Islet precursor cell (in vitro differentiated cells): Measurements from ENCODE around the gene NRXN3.

Source experiments
- DNase-seq: peaks from one replicate; pipeline ENCODE4 v3.0.0-alpha.2; 2018

NRXN3 gene

DNA sequence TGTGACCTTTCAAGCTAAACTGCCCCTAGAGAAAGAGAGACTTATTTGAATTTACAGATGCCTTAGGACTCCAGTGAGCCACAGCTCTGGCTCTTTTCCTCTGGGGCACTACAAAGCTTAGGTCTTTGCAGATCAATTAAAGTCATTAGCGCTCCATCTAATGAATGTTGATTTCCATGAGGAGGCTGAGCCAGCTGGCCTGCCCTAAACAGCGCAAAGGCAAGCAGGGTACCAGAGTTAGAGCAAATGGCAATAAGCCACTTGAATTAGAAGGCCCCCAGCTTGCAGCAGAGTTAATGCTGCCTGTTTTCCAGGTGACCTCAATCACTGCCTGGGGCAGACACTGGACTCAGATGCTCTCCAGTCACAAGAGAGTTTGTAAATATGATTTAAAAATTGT, 1345.8 kb downstream of the NRXN3 start:
- peak; percentile 60 for DNase-seq

DNA sequence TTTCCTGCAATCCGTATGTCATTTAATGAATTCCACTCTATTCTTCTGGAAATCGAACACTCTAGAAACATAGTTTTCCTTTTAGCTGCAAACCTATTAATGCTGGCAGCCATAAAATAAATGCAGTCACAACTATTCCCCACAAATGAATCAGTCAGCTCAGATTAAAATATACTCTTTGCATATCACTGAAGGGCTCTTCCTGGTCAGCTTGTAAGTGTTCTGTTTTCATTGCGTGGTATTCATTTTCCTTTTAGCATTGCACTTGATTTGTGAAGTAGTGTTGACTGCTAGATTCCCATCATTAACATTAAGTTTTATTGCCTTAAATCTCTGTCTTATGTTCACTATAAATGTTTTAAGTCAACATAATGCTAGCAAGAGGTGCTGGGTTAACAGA, 1355.2 kb downstream of the NRXN3 start:
- no peak for DNase-seq

DNA sequence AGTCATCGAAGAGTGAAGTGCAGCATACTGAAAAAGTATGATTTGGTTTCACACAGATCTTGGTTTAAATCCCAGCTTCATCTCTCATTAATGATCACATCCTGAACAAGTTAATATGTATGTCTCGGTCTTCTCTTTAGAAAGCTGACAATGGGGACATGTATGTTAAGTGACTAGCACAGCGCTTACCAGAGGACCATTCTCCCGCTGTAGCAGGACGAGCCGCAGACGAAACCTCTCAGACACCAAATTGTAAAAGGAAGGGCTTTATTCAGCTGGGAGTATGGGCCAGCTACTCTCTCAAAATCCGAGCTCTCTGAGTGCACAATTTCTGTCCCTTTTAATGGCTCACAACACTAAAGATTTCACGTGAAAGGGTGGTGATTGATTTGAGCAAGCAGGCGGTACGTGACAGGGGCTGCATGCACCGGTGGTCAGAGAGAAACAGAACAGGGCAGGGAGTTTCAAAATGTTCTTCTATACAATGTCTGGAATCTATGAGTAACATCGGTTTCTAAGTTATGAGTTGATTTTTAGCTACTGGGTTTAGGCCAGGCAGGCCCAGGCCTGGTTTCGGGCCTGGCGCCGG, 1358.7 kb downstream of the NRXN3 start:
- no peak for DNase-seq

DNA sequence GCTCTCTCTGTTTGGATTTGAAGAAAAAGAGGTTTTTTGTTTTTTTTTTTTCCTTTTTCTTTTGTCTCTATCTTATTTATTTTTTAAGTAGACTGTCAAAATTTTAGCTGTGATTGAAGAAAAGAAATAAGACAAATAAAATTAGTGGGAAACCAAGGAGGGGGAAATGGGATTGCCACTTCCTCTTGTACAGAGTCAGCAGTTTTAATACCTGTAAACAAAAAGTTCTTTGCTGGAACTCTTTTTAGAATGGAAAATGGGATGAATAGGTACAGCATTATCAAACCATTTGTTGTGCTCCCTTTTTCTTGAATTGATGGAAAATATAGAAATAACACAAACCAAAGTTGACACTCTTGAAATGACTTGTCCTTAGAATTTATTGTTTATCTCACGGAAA, 1360.4 kb downstream of the NRXN3 start:
- no peak for DNase-seq

DNA sequence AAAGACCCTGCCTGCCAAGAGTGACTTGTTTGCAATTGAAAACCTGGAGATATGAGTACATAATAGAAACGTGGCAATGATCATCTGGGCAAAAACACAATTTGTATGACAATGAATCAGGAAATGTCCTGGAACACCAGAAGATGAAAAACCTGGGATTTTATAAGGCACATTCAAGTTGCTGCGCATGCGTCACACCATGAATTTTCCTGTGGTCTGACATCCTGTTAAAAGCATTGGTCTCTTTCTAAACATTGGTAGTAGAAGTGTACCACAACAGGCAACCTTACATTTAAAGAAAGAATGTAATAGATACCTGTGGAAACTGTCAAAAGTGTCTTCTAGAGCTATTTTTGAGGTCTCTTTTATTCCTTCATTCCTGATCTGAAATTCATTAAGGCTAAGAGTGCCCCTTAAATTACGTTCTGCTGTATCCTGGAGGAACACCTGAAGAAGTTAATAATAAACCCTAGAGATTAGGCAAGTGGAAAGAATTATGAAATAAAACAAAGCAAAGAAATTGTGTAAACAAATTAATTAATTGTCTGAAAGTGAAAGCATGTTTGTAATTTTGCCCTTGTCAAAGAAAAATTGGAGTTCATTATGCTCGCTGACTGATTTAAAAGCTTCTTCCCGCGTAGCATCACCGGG, 1364.7 kb downstream of the NRXN3 start:
- no peak for DNase-seq

DNA sequence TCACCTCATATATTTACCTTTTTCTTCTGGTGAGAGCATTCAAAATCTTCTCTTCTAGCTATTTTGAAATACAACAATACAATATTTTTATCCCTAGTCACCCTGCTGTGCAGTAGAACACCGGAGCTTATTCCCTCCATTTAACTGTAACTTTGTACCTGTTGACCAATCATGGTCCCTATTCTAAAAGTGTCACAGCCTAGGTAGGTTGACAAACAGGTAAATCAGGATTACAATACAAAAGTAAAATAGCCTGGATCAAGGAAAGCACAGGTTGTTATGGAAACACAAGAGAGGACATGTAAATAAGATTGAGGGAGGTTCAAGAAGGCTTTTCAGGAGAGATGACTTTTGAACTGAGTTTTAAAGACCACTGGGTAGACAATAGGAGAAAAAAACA, 1370.2 kb downstream of the NRXN3 start:
- no peak for DNase-seq

DNA sequence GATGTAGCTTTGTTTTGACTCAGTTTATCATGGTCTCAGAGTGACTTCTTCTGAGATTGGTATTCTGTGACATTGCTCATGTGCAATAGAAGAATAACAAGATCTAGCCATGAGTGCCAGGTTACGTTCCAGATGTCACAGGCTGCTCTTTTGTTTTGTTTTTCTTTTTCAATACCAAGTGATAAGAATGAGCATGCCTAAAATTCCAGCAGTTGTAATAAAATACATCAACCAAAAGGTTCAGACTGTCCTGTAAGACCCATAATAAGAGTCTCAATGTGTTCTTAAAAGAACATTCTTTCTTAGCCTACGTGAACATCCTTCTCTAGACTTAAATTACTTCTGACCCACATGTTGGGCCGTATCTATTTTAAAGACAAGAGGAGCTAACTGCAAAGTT, 1371.9 kb downstream of the NRXN3 start:
- DNase-seq = no peak

DNA sequence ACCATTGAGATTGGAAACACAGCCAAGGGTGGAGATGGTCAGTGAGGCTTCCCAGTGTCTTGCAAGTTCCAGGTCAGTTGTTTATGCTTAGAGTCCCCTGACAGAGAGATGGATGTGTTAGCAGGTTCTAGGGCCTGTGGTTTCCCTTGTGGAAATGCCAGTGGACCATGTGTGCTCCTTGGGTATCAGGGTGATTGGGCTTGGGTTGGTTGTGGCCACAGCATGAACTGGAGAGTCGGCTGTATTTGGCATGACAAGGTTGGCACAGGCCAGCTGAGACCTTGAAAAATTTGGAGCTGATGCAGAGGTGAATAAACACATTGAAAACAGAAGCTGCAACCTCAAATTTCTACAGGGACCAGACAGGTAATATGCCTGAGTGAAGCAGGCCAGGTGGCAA, 1373.2 kb downstream of the NRXN3 start:
- DNase-seq = no peak

DNA sequence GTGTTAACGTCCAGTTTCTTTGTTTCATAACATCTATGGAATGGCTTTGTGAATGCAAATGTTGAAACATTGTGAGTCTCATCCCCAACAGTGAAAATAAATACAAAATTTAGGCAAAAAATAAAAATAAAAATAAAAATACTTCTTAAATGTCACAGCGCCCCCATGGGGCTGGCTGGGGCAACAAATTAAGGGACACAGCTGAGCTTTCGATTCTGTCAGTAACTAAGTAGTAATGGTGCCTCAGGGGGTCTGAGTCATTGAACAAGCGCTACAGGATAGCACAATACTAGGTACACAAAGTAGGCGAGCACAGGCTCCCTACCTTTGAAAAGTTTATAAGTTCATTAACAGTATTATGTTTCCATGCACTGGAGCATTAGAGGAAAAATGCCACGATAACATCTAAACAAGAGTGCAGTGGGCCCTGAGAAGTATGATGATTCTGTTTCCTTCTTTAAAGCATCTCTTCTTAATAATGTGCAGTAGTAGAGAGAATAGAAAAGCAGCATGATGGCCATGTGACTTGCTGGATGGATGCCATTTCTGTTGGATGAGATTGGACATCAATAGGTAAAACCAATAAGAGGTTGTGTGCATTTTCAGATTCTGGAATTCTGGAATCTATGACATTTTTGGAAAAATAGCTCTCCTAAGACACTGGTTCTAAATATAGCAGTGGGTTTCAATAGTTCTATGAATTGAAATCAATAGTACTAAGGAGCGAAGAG, 1374.0 kb downstream of the NRXN3 start:
- peak; percentile 72 for DNase-seq

DNA sequence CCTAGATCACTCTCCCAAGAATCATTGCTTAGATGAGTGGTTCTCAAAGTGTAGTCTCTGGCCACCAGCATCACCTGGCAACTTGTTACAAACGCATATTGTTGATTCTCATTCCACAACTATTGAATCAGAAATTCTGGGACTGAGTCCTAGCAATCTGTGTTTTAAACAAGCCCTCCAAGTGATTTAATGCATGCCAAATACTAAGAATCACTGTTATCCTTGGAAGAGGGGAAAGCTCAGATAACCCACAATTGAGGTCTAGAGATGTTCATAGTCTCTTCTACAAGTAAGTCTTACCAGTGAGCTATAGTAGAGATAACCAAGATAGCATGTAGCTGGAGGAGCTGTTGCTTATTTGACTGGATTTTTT, 1374.5 kb downstream of the NRXN3 start:
- no peak for DNase-seq

DNA sequence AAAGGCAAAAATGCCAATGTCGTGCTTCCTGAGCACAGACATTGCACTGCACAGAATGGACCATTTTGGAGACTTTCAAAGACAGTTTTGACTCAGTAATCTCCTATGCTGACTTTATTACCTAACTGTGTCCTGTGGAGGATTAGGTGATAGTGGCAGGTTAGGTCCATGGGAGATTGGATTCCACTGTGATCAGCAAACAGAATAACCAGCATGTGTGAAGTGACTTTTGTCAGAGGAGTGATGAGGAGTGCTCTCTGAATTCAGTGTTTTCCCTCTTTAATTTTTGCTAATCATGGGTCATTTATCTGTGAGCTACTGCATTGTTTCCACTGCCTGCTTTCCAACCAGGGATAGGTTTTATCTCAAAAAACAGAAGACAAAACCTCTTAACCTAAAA, 1378.7 kb downstream of the NRXN3 start:
- DNase-seq = no peak

DNA sequence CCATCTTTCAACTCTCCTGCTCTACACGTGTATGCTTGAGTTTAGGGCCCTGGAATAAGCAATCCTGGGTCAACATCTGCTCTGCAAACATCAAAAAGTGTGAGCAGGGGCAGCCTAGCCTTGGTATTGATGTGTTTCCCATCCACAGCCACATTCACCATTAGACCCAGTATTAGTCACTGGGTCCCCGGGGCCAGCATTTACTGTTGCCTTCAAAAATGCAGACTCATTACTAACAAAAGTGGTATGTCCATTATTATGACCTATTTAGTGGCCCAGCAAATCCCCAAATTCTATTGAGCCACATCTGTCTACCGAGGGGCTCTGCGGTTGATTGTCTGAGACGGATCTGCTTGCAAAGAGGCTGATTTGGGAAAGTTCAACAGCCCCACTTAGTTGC, 1379.3 kb downstream of the NRXN3 start:
- peak; percentile 84 for DNase-seq

DNA sequence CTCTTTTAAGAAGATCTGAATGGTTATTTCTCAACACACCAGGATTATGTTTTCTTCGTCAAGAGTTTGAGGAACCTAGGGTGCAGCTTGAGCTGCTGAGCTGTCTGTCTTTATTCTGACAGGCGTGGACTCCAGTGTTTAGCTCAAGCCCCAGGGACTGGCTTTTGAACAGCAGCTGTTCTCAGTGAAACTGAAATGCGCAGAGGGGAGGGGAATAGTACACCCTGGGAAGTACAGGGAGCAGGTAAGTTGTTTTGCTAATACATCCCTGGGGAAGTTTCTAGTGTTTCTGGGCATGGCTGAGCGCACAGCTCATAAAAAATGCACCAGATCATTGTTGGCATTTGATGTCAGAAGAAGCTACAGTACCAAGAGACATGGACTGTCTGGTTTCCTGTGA, 1381.3 kb downstream of the NRXN3 start:
- DNase-seq = peak; percentile 78

DNA sequence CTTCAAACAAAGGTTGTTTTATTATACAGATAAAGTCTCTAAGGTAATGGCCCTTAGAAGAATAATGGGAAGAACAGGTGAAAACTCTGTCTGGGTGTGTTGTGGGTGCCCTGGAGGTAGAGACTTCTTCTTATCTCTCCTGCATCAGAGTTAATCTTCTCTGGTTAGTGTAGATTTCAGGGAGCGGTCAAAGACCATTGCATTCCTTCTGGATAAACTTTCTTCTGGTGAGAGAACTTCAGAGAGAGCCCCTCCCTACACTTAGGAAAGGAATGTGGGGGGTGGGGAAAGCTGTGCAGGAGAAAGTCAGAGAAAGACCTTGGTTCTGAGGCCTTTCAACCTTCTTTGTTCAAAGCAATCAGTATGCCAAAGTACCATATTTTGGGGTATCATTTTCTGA, 1382.6 kb downstream of the NRXN3 start:
- DNase-seq = peak; percentile 91

DNA sequence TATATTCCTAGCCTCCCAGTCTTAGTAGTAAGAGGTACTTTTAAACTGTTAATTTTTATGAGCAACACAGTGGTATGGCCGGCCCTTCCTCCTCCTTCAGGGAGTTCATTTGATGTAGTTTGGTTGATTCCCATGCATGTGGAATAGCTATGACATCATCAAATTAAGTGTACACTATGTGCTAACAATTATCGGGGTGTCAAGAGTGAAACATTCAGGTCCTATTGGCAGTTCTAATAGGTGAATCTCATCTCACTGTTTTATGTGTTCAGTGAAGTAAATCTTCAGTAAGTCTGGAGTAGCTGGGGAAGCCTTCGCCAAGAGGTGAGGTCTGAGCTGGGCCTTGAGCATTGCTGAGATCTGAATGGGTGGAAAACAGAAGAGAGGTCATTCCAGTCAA, 1384.6 kb downstream of the NRXN3 start:
- no peak for DNase-seq

DNA sequence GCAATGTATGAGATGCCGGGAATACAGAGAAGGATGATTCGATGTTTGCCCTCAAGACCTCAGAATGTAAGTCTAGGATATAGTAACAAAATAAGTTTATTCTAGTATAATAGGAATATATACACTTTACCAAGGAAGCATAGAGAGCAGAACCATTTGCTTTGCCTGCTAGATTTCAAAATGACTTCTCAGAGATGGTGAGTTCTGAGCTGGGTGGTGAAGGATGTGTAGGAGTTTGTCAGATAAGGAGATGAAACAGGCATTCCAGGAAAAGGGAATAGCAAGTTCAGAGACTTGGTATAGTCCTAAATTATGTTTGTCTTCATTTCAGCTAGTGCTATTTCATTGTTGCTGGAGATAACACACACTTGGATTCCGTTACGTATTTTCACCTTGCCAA, 1385.3 kb downstream of the NRXN3 start:
- no peak for DNase-seq

DNA sequence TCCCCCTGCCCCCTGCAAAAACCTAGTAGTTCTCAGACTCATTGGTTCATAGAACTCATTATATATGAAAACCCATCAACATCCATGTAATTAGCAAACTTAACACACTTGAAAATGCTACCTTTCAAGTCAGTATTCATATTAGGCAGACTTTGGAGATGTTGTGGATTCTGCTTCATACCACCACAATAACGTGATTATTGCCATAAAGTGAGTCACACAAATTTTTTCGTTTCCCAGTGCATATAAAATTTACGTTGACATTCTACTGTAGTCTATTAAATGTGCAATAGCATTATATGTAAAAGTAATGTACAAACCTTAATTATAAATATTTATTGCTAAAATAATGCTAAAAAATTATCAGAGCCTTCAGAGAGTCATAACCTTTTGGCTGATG, 1387.1 kb downstream of the NRXN3 start:
- no peak for DNase-seq

DNA sequence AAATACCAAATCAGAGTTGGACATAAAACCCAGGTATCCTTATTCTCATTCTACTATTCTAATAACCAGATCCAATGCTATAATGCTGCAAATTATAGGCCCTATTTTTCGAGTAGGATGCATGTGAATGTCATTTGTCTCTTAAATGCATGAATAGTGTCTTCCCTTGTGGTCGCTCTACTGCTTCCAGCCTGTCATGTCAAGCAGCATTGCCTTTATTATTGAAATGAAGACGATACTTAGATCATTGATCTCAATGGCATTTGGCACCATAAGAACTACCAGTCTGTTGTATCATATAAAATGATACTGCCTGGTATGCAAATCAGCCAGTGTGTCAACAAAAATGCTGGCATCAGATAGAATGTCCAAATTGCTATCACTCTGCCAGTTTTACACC, 1392.0 kb downstream of the NRXN3 start:
- no peak for DNase-seq

DNA sequence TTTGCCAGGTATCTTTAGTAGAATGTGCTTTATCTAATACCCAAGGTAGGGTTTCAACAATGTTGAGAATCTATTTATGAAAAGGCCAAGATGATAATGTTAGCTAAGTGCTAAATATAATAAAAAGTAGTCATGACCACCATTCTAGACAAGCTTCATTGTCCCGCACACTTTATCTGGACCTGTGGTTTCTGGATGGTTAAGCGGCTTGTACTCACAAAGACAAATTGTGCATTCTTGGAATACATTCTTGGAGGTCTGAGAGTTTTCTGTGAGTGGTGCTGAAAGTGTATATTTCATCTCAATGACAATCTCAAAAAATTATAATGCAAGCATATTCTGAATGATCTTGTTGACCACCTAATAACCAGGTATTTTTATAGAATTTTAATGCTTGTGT, 1394.2 kb downstream of the NRXN3 start:
- no peak for DNase-seq

DNA sequence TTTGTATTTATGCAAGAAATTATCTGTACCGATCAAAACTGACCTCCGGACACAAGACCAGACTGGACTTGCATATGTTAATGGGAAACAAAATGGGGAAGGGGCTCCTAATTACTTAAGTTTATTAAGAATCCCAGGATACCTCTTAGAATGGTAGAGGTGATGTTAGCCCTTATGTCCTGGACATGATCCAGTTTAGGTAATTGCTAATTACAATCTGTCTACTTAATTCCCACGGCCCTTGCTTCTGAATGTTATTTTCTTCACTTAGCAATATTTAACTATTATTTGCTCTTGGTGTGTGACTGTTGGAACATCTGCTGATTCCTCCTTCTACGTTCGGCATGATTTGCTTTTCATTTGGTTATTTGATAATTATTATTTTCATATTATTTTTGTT, 1397.1 kb downstream of the NRXN3 start:
- no peak for DNase-seq

DNA sequence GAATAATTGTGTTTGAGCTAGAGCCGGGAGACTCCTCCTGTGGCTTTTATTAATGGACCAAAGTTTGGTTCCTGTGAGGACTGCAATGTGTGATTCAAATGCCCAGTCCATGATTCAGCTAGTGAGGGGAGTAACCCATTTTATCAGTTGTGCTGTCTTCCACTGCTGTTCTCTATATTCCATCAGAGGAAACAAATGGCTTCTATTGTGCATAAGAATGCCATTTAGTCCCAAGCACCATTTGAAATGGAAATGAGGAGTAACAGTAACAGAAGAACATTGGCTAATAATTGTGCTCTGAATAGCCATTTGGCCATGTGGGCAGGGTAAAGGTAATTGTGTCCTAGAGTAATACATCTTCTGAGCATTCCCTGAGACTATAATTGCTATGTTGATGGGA, 1398.4 kb downstream of the NRXN3 start:
- DNase-seq = no peak

DNA sequence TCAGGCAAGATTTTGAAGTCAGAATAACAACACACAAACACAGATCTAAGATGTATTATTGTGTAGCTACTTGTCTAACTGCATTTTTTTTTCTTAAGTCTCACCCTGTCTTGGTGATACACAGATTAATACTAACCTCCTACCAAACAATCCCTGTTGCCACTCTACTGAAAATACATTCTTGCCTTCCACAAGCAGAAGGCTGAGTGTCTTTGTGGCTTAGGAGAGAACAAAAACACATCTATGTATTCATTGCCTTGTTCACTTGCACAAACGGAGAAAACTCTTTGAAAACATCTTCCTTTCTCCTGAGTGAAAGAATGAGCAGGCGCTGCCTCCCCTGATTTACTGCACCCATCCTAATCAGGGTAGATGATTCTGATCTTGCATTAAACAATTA, 1398.9 kb downstream of the NRXN3 start:
- DNase-seq = no peak

DNA sequence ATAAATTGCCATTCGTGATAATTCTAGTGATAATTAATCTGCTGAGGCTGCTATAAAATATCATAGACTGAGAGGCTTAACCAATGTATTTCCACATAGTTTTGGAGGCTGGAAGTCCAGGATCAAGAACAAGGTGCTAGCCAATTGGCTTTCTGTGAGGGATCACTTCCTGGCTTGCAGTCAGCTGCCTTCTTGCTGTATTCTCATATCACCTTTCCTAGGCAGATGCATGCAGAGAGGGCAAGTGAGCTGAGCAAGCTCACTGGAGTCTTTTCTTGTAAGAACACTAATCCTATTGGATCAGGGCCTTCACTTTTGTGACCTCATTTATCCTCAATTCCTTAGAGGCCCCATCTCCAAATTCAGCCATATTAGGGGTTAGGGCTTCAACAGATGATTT, 1400.5 kb downstream of the NRXN3 start:
- no peak for DNase-seq

DNA sequence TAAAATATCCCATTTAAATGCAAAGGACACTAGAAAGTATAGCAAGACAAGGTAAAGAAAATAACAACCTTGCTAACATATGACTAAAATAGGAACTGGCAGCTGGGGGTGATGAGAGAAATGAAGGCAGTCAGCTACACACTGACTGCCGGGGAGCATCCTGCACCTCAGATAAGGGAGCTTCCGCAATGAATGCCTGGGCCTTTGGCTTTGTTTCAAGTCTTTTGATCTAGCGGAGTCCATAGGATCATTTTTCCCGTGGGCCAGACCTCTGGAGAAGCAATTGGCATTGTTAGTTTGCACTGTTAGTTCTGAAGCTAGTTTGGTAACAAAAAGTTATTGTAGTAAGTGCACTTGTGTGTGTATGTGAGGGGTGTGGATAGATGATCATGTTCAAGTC, 1401.2 kb downstream of the NRXN3 start:
- no peak for DNase-seq

DNA sequence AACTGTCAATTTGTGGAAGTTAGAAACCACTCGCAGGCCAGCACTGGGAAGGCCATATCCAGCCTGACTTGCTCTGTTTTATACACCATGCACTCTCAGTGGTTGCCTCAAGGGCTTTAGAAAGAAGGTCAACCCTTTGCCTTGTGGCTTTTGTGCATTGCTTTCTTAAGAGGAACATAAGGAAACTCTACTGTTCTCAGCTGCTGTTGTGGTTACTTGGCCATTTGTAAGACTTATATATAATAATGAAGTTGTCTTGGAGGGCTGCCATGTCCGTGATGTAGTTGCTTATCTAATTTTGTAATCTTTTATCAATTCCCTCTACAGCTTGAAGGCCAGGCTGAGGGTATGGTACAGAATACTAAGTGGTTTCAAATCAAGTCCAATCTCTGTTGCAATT, 1403.3 kb downstream of the NRXN3 start:
- DNase-seq = no peak
